ENCODE data around the gene GTF3C2.
"Not testable (repeated sequence)": the region's sequence is repeated elsewhere in the genome, so short reads cannot be mapped to it uniquely, and the experiment has no call there.

GTF3C2 gene

GRCh38 chr2:27372937-27373336 is 16.4 kb upstream of the GTF3C2 start:
- no peak for DNase-seq

DNA sequence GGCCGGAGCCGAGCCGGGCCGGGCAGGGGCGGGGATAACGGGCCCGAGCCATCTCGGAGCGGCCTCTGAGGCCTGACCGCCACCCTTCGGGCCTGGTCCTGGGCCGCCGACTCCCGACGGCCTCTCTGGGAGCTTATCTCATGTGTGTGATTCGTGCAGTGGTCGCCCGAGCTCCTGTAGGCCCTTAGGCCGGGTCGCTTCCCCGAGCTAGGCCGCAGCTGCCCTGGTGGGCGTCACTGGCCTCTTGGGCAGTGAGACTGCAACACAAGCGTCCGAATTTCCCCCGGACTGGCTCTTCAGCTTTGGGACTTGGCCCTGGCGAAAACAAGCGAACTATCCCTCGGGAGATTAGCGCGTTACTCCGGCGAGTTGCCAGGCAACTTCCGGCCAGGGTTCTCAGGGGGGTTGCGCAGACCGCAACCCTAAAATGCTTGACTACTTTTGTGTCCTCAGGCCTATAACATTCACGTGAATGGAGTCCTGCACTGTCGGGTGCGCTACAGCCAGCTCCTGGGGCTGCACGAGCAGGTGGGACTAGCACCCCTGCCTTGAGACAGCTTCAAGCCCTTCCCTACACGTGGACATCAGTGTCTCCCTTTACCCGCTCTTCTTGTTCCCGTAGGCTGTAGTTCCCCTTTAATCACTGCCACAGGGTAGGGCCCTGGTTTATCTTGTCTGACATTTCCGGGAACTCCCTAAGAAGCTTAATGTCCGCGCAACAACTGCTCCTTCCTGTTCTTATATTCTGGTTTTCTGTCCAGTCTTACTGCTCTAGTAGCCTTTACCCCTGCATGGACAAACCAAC is 14.5 kb upstream of the GTF3C2 start:
- DNase-seq = peak in 1 of 2 experiments; percentile 60

GRCh38 chr2:27370026-27370815 is 13.7 kb upstream of the GTF3C2 start, which contains the start of the genes EIF2B4 and SNX17:
TSS of gene EIF2B4 (minus strand) at chr2:27370338. CDS start at chr2:27370314, 24 bp downstream.
TSS of gene SNX17 (plus strand) at chr2:27370616. CDS start at chr2:27370744, 128 bp downstream.
- peak; percentile 99 to 100 for DNase-seq

DNA sequence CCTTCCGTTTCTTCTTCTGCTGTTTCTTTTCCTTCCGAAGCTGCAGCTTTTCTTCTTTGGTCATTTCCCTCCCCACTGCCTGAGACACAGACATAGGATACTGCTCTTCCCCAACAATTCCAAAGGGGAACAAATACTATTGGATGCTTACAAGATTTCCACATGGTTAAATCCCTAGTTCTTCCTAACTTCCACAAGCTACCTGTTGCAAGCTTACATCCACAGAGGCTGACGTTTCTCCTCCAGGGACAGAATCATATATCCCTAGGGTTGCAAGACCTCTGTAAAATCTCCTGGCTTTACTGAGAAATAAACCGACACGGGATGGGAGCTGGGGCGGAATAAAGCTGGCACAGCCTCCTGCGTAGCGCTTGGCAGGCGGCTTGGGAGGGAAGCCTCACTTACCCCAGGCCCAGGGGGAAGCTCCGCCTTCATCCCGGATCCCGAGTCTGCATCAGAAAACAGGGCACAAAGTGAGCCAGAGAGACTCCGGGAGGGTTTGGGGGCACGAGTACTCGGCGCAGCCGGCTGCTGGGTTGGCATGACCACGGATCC is 13.0 kb upstream of the GTF3C2 start:
- DNase-seq = peak; percentile 46 to 65

GRCh38 chr2:27363933-27364332 is 7.4 kb upstream of the GTF3C2 start:
- no peak for DNase-seq

GRCh38 chr2:27362678-27363420 is 6.3 kb upstream of the GTF3C2 start:
- no peak for DNase-seq

GRCh38 chr2:27356056-27356381 is 545 bp downstream of the GTF3C2 start:
- peak in 1 of 2 experiments; percentile 61 for DNase-seq

DNA sequence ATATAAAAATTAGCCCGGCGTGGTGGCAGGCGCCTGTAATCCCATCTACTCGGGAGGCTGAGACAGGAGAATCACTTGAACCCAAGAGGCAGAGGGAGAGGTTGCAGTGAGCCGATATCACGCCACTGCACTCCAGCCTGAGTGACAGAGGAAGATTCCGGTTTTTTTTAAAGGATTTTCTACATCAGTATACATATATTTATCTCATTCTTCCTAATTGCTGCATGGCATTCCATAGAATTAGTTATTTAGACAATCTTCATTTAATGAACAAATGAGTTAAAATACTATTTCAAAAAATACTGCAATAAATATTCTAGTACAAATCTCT is 2.0 kb downstream of the GTF3C2 start:
- DNase-seq = no peak

DNA sequence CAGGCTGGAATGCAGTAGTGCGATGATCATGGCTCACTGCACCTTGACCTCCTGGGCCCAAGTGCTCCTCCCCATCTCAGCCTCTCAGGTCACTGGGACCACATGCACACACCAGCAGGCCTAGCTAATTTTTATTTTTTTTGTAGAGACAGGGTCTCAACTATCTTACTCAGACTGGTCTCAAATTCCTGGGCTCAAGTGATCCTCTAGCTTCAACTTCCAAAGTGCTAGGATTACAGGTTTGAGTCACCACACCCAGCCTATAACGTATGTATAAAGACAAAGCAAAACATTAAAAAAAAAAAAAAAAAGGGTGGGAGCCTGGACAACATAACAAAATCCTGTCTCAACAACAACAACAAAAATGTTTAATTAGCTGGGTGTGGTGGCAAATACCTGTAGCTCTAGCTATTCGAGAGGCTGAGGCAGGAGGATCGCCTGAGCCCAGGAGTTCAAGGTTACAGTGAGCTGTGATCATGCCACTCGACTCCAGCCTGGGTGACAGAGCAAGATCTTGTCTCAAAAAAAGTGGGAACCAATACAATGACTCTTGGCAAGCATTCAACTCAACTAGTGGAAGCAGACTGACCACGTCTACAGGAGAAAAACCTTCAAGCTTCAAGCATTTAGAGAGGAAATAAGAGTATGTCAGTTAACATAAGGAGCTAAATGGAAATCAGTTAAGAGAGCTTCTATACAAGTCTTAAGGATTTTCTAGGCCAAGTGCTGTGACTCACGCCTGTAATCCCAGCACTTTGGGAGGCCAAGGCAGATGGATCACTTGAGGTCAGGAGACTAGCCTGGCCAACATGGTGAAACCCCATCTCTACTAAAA is 2.6 kb downstream of the GTF3C2 start:
- DNase-seq = no peak

- DNase-seq = not testable (repeated sequence)
Measured at GRCh38 chr2:27353386-27353761, 3.2 kb downstream of the GTF3C2 start.

DNA sequence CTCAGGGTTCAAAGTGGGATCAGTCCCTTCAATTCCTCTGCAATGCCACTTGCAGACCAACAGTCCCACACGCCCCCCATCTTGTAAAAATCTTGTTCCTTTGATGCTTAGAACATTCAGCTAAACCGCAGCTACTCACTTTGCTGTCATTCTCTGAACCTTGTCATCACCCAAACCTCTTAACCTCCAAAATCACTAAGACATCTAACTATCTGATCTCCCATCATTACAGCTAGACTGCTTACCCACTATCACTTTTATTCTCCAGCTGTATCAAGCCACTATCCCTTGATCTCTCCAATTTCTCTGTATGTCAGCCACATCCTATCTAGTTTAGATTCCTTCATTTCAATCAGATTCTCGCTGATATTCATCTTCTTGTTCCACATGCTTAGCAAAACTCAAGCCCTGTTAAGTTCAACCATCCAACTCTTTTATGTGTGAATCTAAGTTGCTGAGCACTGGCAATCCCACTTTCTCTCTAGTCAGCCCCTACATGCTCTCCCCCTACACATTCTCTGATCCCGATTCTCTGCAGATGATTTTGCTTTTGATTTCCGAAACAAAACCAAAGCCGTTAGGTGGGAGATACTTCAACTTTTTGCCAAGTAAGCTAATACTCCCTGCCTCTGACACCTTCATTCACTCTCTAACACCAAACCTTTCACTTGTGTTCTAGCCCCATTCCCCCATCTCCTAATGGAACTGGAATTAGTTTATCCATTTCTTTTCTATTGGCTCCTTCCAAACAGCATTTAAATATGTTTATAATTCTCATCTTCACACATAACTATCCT is 4.6 kb downstream of the GTF3C2 start:
- no peak for DNase-seq

DNA sequence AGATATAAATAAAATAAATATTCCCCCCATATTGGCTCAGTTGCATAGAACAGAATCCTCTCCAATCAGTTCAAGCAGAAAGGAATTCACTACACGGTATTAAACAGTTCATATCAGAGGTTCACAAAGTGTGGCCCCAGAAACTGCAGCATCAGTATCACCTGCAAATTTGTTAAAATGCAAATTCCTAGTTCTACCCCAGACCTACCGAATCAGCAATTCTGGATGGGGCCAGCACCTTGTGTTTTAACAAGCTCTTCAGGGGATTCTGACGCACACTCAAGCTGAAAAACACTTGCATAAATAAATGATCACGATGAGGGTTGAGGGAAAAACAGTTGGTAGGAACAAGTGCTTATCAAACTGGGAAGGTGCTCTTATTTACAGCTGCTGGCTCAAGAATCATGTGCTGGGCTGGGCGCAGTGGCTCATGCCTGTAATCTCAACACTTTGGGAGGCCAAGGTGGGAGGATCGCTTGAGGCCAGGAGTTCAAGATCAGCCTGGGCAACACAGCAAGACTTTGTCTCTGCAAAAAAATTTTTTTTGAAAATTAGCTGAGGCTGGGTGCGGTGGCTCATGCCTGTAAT is 6.4 kb downstream of the GTF3C2 start:
- DNase-seq = no peak

GRCh38 chr2:27347641-27348040 is 8.9 kb downstream of the GTF3C2 start:
- DNase-seq = no peak

- DNase-seq = no peak
Measured at GRCh38 chr2:27336173-27336572, 20.4 kb downstream of the GTF3C2 start.

DNA sequence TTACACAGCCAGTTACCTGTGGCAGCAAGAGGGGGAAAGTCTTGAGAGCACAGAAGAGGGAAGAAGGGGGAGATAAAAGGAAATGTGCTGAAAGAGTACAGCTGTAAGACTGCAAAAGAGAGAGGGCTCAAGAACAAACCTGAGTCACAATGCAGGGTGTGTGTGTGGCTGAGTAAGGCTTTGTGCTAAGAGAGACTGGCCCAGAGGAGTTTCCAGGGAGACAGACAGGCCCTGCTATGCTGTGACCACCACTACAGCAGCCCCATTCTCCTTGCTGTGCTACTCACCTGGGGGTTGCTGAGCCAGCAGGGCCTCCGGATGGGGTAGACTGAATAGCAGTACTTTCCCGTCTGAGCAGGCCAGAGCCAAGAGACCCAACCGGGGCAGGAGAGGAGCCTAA is 21.3 kb downstream of the GTF3C2 start:
- no peak for DNase-seq

DNA sequence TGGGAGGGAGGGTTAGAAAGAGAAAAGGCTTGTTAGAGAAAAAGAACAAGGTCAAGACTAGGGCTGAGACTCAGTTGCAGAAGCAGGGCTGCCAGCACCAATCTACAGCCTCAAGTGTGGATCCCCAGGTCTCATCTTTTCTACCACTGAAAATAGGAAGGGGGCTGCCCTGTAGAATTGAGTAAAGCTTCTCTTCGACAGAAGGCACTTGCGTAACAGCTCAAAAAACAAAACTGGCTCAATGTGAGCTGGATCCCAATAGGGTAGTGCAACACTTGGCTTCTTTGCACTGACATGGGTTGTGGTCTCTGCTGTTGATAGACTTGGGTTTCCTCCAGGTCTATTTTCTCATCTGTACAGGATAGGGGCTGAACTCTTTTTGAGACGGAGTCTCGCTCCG is 31.8 kb downstream of the GTF3C2 start:
- DNase-seq = no peak

DNA sequence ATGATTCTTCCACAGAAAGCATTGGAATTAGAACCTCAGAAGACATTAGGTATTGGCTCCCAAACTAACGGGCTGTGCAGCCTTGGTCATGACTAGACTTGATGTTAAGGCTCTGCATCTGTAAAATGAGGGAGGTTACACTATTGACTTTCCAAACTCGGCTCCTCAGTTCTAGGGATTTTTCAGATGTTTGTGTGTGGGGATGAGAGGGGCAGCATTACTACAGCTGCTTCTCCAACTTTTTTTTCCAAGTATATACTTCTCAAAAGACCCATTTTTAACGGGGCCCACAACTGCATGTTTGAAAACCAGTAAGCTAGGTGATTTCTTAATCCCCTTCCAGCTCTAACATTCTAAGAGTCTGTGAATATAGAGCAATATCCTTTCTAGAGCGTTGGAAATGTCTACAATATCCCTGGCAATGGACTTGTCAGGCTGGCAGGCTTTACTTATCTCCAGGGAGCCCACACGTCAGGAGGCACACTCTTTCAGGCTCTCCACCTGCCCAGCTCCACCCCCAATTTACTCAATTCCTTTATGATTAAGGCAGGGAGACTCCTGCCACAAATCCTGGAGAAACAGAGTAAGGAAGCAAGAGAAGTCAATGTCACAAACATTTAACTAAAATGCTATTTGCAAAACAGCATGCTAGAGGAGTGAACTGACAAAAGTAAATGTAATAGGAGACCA is 32.8 kb downstream of the GTF3C2 start:
- DNase-seq = peak in 1 of 2 experiments; percentile 56

GRCh38 chr2:27322766-27323595 is 33.6 kb downstream of the GTF3C2 start, which contains the start of gene MPV17:
TSS of gene MPV17 (minus strand) at chr2:27323097. CDS start at chr2:27322517, 580 bp downstream.
- peak; percentile 91 to 95 for DNase-seq

GRCh38 chr2:27322301-27322765 is 34.2 kb downstream of the GTF3C2 start:
- DNase-seq = no peak

Measured in NCI-H2081 (cell line).